Right atrium auricular region (tissue), 2 donors: ENCODE measurements around the gene SLC9A8. TPM values are rescaled to one million over a fixed set of nuclear protein-coding genes. Genes with fewer than 3 reads are reported as not detected.

Experiments used
- DNase-seq: peaks from one replicate; pipeline ENCODE4 v3.0.0-alpha.2; 2019; ENCODE audit warnings: low spot score
- H3K27ac ChIP-seq, 2 donors: fragments of 200-600 bp; sonication (generic); 1 replicate in 1 of 2; 2 replicates in 1 of 2; pipeline ENCODE4 v1.5.1; 2016 to 2019
- H3K27me3 ChIP-seq, 2 donors: fragments of 200-600 bp; sonication (generic); one replicate each; pipeline versions ENCODE4 v1.5.1 to v1.6.0; 2017 to 2019
- H3K36me3 ChIP-seq: fragments of 200-600 bp; sonication (generic); one replicate; pipeline ENCODE4 v1.5.1; 2016
- H3K4me1 ChIP-seq, 2 donors: fragments of 200-600 bp; sonication (generic); one replicate each; pipeline versions ENCODE4 v1.5.1 to v1.6.0; 2017 to 2019
- H3K4me3 ChIP-seq, 2 donors: fragments of 200-600 bp; sonication (generic); 1 replicate in 1 of 2; 2 replicates in 1 of 2; pipeline ENCODE4 v1.5.1; 2017 to 2019; ENCODE audit warnings: mild to moderate bottlenecking in 1 of 2, moderate library complexity in 1 of 2
- H3K9me3 ChIP-seq, 2 donors: fragments of 200-600 bp; sonication (generic); one replicate each; pipeline ENCODE4 v1.5.1; 2019
- CTCF ChIP-seq, 2 donors: fragments of 200-600 bp; sonication (generic); IDR thresholded peaks; one replicate each; pipeline ENCODE4 v1.5.1; 2019; ENCODE audit warnings: antibody characterized with exemption in 2 of 2
- total RNA-seq, 2 donors: library from RNA; depleted of rRNA; stranded (reverse); fragments of >200 nt; gene quantifications; one replicate each; pipeline ENCODE4 v1.1.0, GENCODE V29; 2016

Gene SLC9A8
- total RNA-seq, 2 donors from 2014 or later, result 5.8 to 6.3 TPM

- peak; percentile 97 for DNase-seq
- H3K9me3 ChIP-seq, result no peaks in the 10 kb centered on the region
- peak within 1 kb of the TSS; percentile 96 to 100 for H3K4me3 ChIP-seq
- no peaks in the 10 kb centered on the region for H3K36me3 ChIP-seq
- no peaks in the 10 kb centered on the region for H3K27me3 ChIP-seq
- TF ChIP-seq CTCF (IDR thresholded peaks at IDR 0.05), result peak in 1 of 2 donors; percentile 12
- peak within 1 kb of the TSS; percentile 98 for H3K27ac ChIP-seq
- H3K4me1 ChIP-seq, result peaks cover 0 to 51% of the 10 kb centered on the region in 2 donors
These were observed 102.9 kb downstream of the SLC9A8 start, which contains the start of gene SPATA2 for GRCh38 chr20:49915380-49916145. SPATA2 (minus strand) TSS chr20:49915529; CDS start chr20:49908490, 7,039 bp downstream.

- no peak for TF ChIP-seq CTCF (IDR thresholded peaks at IDR 0.05)
- Histone ChIP-seq H3K36me3 (no peaks in the 10 kb centered on the region), H3K27ac (peak overlapping the region; percentile 98), H3K9me3 (no peaks in the 10 kb centered on the region), H3K27me3 (no peaks in the 10 kb centered on the region), H3K4me3 (peak overlapping the region; percentile 96 to 100), H3K4me1 (peaks cover 0 to 43% of the 10 kb centered on the region in 2 donors)
- DNase-seq, result no peak
These were observed 103.7 kb downstream of the SLC9A8 start for GRCh38 chr20:49916146-49917002.

- Histone ChIP-seq H3K9me3 (no peaks in the 10 kb centered on the region), H3K36me3 (no peaks in the 10 kb centered on the region), H3K4me3 (no peak overlapping the region), H3K4me1 (peaks cover 0 to 25% of the 10 kb centered on the region in 2 donors), H3K27ac (no peak overlapping the region), H3K27me3 (no peaks in the 10 kb centered on the region)
- no peak for TF ChIP-seq CTCF (IDR thresholded peaks at IDR 0.05)
- no peak for DNase-seq
These were observed 105.8 kb downstream of the SLC9A8 start for GRCh38 chr20:49918446-49918845.

- no peak overlapping the region for H3K4me3 ChIP-seq
- TF ChIP-seq CTCF (IDR thresholded peaks at IDR 0.05), result no peak
- no peak for DNase-seq
- no peaks in the 10 kb centered on the region for H3K27me3 ChIP-seq
- no peaks in the 10 kb centered on the region for H3K9me3 ChIP-seq
- H3K27ac ChIP-seq, result no peak overlapping the region
- no peaks in the 10 kb centered on the region for H3K36me3 ChIP-seq
- peaks cover 0 to 20% of the 10 kb centered on the region in 2 donors for H3K4me1 ChIP-seq
These were observed 106.4 kb downstream of the SLC9A8 start for GRCh38 chr20:49919009-49919408.

- no peak overlapping the region for H3K27ac ChIP-seq
- DNase-seq, result no peak
- no peaks in the 10 kb centered on the region for H3K9me3 ChIP-seq
- peaks cover 0 to 15% of the 10 kb centered on the region in 2 donors for H3K4me1 ChIP-seq
- TF ChIP-seq CTCF (IDR thresholded peaks at IDR 0.05), result no peak
- no peak overlapping the region for H3K4me3 ChIP-seq
- H3K27me3 ChIP-seq, result no peaks in the 10 kb centered on the region
- no peaks in the 10 kb centered on the region for H3K36me3 ChIP-seq
These were observed 106.8 kb downstream of the SLC9A8 start for GRCh38 chr20:49919461-49919860.
